AG09319 (cell line): Measurements from ENCODE around the gene WAPL.
"Not testable (repeated sequence)": the region's sequence is repeated elsewhere in the genome, so short reads cannot be mapped to it uniquely, and the experiment has no call there.

ENCODE experiments used
- DNase-seq: peaks from one replicate; pipeline ENCODE4 v3.0.0-alpha.2; 2010; ENCODE audit warnings: low read depth; ENCODE audit errors: extremely low read depth
- TF ChIP-seq, protein P1 (sequence below): IDR thresholded peaks from 2 replicates; pipeline ENCODE4 v1.5.1; 2011; ENCODE audit warnings: low read depth, mild to moderate bottlenecking, inconsistent platforms, low read length, moderate library complexity

Gene WAPL

DNA sequence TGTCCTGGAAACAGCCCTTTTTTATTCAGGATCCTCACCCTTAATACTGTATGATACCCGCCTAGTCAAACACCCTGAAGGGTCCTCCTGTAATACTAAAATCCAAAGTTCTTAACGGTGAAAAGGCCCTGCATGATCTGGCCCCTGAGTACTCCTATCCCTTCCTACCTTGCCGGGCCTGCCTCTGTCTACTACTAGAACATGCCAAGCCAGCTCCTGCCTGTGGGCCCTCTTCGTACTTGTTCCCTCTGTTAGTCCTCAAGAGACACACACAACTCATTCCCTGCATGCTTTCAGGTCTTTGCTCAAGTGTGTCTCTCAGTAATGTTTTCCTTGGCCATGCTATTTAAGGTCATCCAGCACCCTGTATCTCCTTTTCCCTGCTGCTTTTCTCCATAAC is 5.0 kb upstream of the WAPL start:
- no peak for DNase-seq
- TF ChIP-seq, protein P1, sequence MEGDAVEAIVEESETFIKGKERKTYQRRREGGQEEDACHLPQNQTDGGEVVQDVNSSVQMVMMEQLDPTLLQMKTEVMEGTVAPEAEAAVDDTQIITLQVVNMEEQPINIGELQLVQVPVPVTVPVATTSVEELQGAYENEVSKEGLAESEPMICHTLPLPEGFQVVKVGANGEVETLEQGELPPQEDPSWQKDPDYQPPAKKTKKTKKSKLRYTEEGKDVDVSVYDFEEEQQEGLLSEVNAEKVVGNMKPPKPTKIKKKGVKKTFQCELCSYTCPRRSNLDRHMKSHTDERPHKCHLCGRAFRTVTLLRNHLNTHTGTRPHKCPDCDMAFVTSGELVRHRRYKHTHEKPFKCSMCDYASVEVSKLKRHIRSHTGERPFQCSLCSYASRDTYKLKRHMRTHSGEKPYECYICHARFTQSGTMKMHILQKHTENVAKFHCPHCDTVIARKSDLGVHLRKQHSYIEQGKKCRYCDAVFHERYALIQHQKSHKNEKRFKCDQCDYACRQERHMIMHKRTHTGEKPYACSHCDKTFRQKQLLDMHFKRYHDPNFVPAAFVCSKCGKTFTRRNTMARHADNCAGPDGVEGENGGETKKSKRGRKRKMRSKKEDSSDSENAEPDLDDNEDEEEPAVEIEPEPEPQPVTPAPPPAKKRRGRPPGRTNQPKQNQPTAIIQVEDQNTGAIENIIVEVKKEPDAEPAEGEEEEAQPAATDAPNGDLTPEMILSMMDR: no peak

GRCh38 chr10:86525713-86526112 is 4.1 kb upstream of the WAPL start:
- not testable (repeated sequence) for DNase-seq

GRCh38 chr10:86524225-86524962 is 2.8 kb upstream of the WAPL start:
- no peak for DNase-seq
- TF ChIP-seq, protein P1: no peak

DNA sequence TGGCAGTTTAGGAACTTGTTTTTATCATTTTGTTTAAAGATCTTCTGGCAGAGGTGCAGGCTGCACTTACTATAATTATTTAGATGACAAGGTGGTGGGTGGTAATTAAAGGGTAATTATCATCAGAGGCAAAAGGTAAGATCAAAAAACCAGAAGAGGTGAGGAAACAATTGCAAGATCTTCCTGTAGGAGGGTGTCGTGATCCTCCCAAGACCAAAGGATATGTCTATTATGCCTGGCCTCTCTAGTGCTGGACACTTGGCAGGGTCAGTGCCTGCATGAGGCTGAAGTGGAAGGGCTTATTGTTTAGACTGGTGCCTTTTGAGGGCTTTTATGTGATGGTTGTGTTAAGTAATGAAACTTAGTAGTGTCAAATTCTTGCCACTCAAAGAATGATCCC is 1.8 kb upstream of the WAPL start:
- TF ChIP-seq, protein P1: peak; percentile 20
- DNase-seq: no peak

DNA sequence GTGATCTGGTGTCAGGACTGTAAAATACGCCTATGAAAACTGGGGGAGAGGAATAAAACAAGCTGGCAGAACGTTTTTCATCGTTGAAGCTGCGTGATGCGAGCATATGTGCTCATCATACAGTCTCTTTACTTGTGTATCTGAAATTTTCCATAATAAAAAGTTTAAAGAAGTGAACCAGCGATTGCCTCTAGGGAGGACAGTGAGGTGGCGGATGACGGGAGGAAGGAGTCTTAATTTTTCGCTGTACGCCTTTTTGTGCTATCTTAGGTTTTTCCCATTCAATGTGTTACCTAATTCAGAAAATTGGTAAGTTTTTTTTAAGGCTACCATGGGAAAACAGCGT is 891 bp upstream of the WAPL start:
- no peak for DNase-seq

DNA sequence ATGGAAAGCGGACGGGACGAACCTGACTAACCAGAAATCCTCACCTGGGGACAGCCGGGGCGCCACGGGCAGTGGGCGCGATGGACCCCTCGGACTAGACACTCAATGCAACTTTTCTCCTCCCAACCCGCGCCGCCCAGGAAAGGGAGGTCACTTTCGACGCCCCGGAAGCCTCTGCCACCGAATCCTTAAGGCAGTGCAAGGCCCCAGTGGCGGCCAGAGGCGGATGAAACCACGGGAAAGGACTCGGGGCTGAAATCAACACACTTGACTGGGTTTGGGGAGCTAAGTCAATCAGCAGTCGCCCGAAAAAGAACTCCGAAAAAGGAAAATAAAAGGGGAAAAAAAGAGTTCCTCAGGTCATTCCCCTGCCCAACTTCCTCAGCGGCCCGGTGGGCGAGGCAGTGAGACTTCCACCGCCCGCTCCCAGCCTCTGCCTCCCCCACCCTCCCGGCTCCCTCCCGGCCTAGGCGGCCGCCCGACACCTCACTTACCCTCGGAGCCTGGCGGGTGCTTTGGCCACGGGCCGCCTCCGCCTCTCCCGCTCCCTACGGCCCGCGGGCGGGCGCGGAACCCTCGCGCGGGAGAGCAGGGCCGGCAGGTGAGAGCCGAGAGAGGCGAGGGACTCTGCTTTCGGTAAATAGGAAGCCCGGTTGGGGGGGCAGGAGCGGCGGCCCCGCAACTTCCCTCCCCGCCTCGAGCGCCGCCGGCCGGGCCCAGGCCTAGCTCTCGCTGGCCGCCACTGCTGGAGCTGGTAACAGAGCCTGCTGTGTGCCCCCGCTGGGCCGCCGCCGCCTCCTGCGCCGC is 518 bp downstream of the WAPL start:
- TF ChIP-seq, protein P1: no peak; the same call in 1 of the 2 replicates
- no peak for DNase-seq

More for the DNA sequence above, 891 bp upstream of the WAPL start:
- TF ChIP-seq, protein P1: no peak

DNA sequence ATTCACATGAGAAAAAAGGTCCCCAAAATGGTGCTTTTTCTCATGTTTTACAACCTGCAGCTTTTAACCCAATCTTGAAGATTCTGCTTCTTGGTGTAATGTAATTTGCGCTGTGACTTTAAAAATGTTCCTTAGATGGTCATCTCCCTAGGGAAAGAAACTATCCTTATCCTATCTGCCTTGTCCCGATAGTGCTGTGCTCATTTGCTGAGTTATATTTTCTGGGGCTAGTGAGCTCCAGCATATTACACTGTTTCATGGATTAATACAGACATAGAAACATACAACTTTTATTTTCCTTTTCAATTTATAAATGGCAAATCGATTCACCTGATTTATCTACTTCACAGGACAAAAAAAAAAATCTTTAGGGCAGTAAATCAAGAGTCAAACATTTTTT is 2.8 kb downstream of the WAPL start:
- DNase-seq: no peak
- TF ChIP-seq, protein P1: no peak
